H9 (cell line): ENCODE data around the gene MLYCD. TPM values are rescaled to one million over a fixed set of nuclear protein-coding genes. Genes with fewer than 3 reads are reported as not detected.

Experiments
- DNase-seq: peaks from one replicate; pipeline ENCODE4 v3.0.0-alpha.2; 2017
- H2AFZ ChIP-seq: one replicate; pipeline ENCODE4 v1.6.1; 2013; ENCODE audit warnings: mild to moderate bottlenecking, low read length, control low read depth, moderate library complexity
- H2AK5ac ChIP-seq: 2 replicates; pipeline ENCODE4 v1.6.1; 2013; ENCODE audit warnings: low read length, control low read depth, mixed read lengths; ENCODE audit not compliant: insufficient read length
- H2BK120ac ChIP-seq: one replicate; pipeline ENCODE4 v1.6.1; 2013; ENCODE audit warnings: low read depth, mild to moderate bottlenecking, low read length, control low read depth, inconsistent platforms; ENCODE audit not compliant: poor library complexity, severe bottlenecking
- H2BK12ac ChIP-seq: 2 replicates; pipeline ENCODE4 v1.6.1; 2013; ENCODE audit warnings: low read length, control low read depth, mixed read lengths, low read depth; ENCODE audit not compliant: insufficient read length
- H2BK15ac ChIP-seq: 2 replicates; pipeline ENCODE4 v1.6.1; 2013; ENCODE audit warnings: low read depth, low read length, control low read depth
- H2BK20ac ChIP-seq: one replicate; pipeline ENCODE4 v1.6.1; 2013; ENCODE audit warnings: low read depth, mild to moderate bottlenecking, low read length, control low read depth, inconsistent platforms; ENCODE audit not compliant: poor library complexity, severe bottlenecking
- H2BK5ac ChIP-seq: 2 replicates; pipeline ENCODE4 v1.6.1; 2013; ENCODE audit warnings: low read length, control low read depth, mixed read lengths; ENCODE audit not compliant: insufficient read length
- H3K14ac ChIP-seq: 2 replicates; pipeline ENCODE4 v1.6.1; 2013; ENCODE audit warnings: low read length, control low read depth; ENCODE audit not compliant: insufficient read depth
- H3K18ac ChIP-seq: 2 replicates; pipeline ENCODE4 v1.6.1; 2013; ENCODE audit warnings: low read depth, mild to moderate bottlenecking, mixed read lengths, low read length, control low read depth; ENCODE audit not compliant: insufficient read length
- H3K23ac ChIP-seq: 2 replicates; pipeline ENCODE4 v1.6.1; 2013; ENCODE audit warnings: low read length, control low read depth, mixed read lengths, low read depth; ENCODE audit not compliant: insufficient read length
- H3K23me2 ChIP-seq: 2 replicates; pipeline ENCODE4 v1.6.1; 2013; ENCODE audit warnings: low read depth, mild to moderate bottlenecking, mixed read lengths, low read length, control low read depth; ENCODE audit not compliant: insufficient read length, poor library complexity, severe bottlenecking
- H3K27ac ChIP-seq: 2 replicates; pipeline ENCODE4 v1.5.1; 2013; ENCODE audit warnings: low read length, control low read depth, mixed read lengths, low read depth; ENCODE audit not compliant: insufficient read length
- H3K27me3 ChIP-seq: 2 replicates; pipeline ENCODE4 v1.6.1; 2013; ENCODE audit warnings: low read length, control low read depth, inconsistent platforms; ENCODE audit not compliant: insufficient read depth
- H3K4ac ChIP-seq: 2 replicates; pipeline ENCODE4 v1.6.1; 2013; ENCODE audit warnings: low read depth, mild to moderate bottlenecking, control low read depth, inconsistent platforms, low read length, moderate library complexity
- H3K4me1 ChIP-seq: 2 replicates; pipeline ENCODE4 v1.6.1; 2013; ENCODE audit warnings: low read length, control low read depth, inconsistent platforms; ENCODE audit not compliant: insufficient read depth
- H3K4me2 ChIP-seq: 2 replicates; pipeline ENCODE4 v1.6.1; 2013; ENCODE audit warnings: low read length, control low read depth, mixed read lengths; ENCODE audit not compliant: insufficient read length, insufficient read depth
- H3K56ac ChIP-seq: 2 replicates; pipeline ENCODE4 v1.6.1; 2013; ENCODE audit warnings: low read depth, mild to moderate bottlenecking, mixed read lengths, low read length, control low read depth; ENCODE audit not compliant: insufficient read length
- H3K79me1 ChIP-seq: 2 replicates; pipeline ENCODE4 v1.6.1; 2013; ENCODE audit warnings: low read depth, mild to moderate bottlenecking, moderate library complexity, low read length, control low read depth, inconsistent platforms; ENCODE audit not compliant: insufficient read depth, poor library complexity, severe bottlenecking
- H3K79me2 ChIP-seq: 2 replicates; pipeline ENCODE4 v1.6.1; 2013; ENCODE audit warnings: low read length, control low read depth, inconsistent platforms; ENCODE audit not compliant: insufficient read depth
- H3K9ac ChIP-seq: 2 replicates; pipeline ENCODE4 v1.6.1; 2013; ENCODE audit warnings: low read length, control low read depth, mixed read lengths; ENCODE audit not compliant: insufficient read length; ENCODE audit errors: extremely low read depth
- H3K9me3 ChIP-seq: one replicate; pipeline ENCODE4 v1.6.1; 2013; ENCODE audit warnings: low read depth, low read length, inconsistent platforms; ENCODE audit not compliant: control insufficient read depth
- H3T11ph ChIP-seq: one replicate; pipeline ENCODE4 v1.6.1; 2013; ENCODE audit warnings: mild to moderate bottlenecking, low read length, control low read depth, inconsistent platforms
- H4K20me1 ChIP-seq: one replicate; pipeline ENCODE4 v1.6.1; 2013; ENCODE audit not compliant: control insufficient read depth, insufficient read length, insufficient read depth
- H4K5ac ChIP-seq: 2 replicates; pipeline ENCODE4 v1.6.1; 2013; ENCODE audit warnings: low read depth, mild to moderate bottlenecking, mixed read lengths, low read length, control low read depth; ENCODE audit not compliant: insufficient read length
- H4K8ac ChIP-seq: replicated peaks from 2 replicates; pipeline ENCODE4 v1.6.1; 2013; ENCODE audit warnings: low read length, control low read depth, mixed read lengths, low read depth; ENCODE audit not compliant: insufficient read length
- H4K91ac ChIP-seq: 2 replicates; pipeline ENCODE4 v1.6.1; 2013; ENCODE audit warnings: low read depth, mild to moderate bottlenecking, moderate library complexity, mixed read lengths, low read length, control low read depth; ENCODE audit not compliant: insufficient read length
- H3K27ac Mint-ChIP-seq, 3 experiments: 2 replicates in 2 of 3; 3 replicates in 1 of 3; pipeline ENCODE4 v1.8.0; 2020 to 2021; ENCODE audit warnings: mixed read lengths in 3 of 3, mild to moderate bottlenecking in 1 of 3, moderate library complexity in 1 of 3
- H3K27me3 Mint-ChIP-seq: 2 replicates; pipeline ENCODE4 v1.8.0; 2021; ENCODE audit warnings: low read depth, mild to moderate bottlenecking, moderate library complexity, mixed read lengths
- H3K36me3 Mint-ChIP-seq, 3 experiments: 2 replicates in 2 of 3; 3 replicates in 1 of 3; pipeline ENCODE4 v1.8.0; 2020 to 2021; ENCODE audit warnings: low read depth in 3 of 3, mixed read lengths in 3 of 3; ENCODE audit not compliant: insufficient read depth in 1 of 3
- H3K4me1 Mint-ChIP-seq, 2 experiments: 2 replicates each; pipeline ENCODE4 v1.8.0; 2020; ENCODE audit warnings: mixed read lengths in 2 of 2
- H3K4me3 Mint-ChIP-seq, 2 experiments: 2 replicates in 1 of 2; 3 replicates in 1 of 2; pipeline ENCODE4 v1.8.0; 2020 to 2021; ENCODE audit warnings: mild to moderate bottlenecking in 2 of 2, mixed read lengths in 2 of 2, moderate library complexity in 1 of 2
- H3K9me3 Mint-ChIP-seq, 2 experiments: 2 replicates in 1 of 2; 3 replicates in 1 of 2; pipeline ENCODE4 v1.8.0; 2020; ENCODE audit warnings: mild to moderate bottlenecking in 2 of 2, mixed read lengths in 2 of 2, moderate library complexity in 1 of 2
- WGBS: extraction: QIAGEN DNeasy Blood & Tissue Kit; methylation state at CpG from one replicate; pipeline ENCODE4 v1.1.7; 2013; ENCODE audit warnings: missing lambda C conversion rate, low lambda C conversion rate, mixed read lengths; ENCODE audit not compliant: insufficient read length; ENCODE audit errors: extremely low coverage; 5-methylcytosine and 5-hydroxymethylcytosine counted together
- total RNA-seq: library from RNA; stranded (reverse); gene quantifications from 2 replicates; pipeline ENCODE4 v1.2.1, GENCODE V29; 2021
- TF ChIP-seq, protein P1 (sequence below): fragments of 200-600 bp; sonication (generic); conservative IDR thresholded peaks from 3 replicates; pipeline ENCODE4 v1.8.0; 2021; ENCODE audit warnings: antibody characterized with exemption, mild to moderate bottlenecking

MLYCD gene
- total RNA-seq, 1 experiment from 2014 or later = 7.1 TPM

DNA sequence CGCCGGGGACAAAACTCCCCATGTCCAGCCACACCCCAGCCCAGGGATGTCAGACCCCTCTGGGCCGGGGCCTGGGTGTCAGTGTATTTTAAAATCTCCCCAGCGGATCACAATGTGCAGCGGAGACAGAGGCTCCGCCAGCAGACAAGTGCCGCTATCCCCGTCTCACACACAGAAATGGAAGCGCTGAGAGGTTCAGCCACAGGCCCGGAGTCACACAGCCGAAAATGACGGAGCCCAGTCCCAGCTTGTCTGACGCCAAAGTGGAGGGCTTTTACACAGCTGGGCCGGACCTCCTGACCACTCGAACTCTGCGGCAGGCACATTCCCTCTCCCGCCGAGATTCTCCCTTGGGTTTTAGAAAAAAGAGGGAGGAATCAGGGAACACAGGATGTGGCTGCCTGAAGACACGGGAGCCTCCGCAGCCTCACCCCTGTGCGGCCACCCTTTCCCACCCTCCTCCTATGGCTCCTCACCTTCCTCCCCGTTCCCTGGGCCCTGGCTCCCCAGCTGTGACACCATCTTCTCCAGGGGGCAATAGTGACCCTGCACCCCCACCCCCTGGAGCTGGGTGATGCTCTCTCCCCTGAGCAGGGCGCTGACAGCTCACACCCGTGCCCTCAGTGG lies 47.4 kb downstream of the MLYCD start:
- Histone ChIP-seq H4K8ac (no peak overlapping the region), H2AK5ac (no peak overlapping the region), H3K27ac (no peak overlapping the region), H3K9ac (no peak overlapping the region), H2BK120ac (no peak overlapping the region), H2BK5ac (no peak overlapping the region), H3K79me1 (no peaks in the 10 kb centered on the region), H3K14ac (no peak overlapping the region), H3K27me3 (no peaks in the 10 kb centered on the region), H2BK15ac (no peak overlapping the region), H2BK12ac (no peak overlapping the region), H3K4ac (no peak overlapping the region), H4K5ac (no peak overlapping the region), H4K20me1 (no peaks in the 10 kb centered on the region), H2BK20ac (no peak overlapping the region), H3K9me3 (no peaks in the 10 kb centered on the region), H3K23ac (no peak overlapping the region), H2AFZ (no peak overlapping the region), H4K91ac (no peak overlapping the region), H3K18ac (no peak overlapping the region), H3K23me2 (no peaks in the 10 kb centered on the region), H3K56ac (no peak overlapping the region), H3K79me2 (no peaks in the 10 kb centered on the region), H3T11ph (no peak overlapping the region), H3K4me1 (no peaks in the 10 kb centered on the region), H3K4me2 (no peak overlapping the region)
- 0 out of 4 replicates have a peak, but pooled peaks cover 0 to 5% of the 10 kb centered on the region in 2 experiments for H3K4me1 Mint-ChIP-seq
- H3K27me3 Mint-ChIP-seq = no peaks in the 10 kb centered on the region; the same call in none of the 2 replicates
- no CpG with 5 or more reads among the region's 24 CpGs for whole genome bisulfite sequencing
- H3K4me3 Mint-ChIP-seq = no peak overlapping the region
- no peaks in the 10 kb centered on the region; a peak in 2 of 5 replicates for H3K9me3 Mint-ChIP-seq
- H3K36me3 Mint-ChIP-seq = no peaks in the 10 kb centered on the region
- H3K27ac Mint-ChIP-seq = peak overlapping the region in 1 of 3 experiments; percentile 21; a peak in 1 of 7 replicates
- no peak for DNase-seq
- TF ChIP-seq, protein P1, sequence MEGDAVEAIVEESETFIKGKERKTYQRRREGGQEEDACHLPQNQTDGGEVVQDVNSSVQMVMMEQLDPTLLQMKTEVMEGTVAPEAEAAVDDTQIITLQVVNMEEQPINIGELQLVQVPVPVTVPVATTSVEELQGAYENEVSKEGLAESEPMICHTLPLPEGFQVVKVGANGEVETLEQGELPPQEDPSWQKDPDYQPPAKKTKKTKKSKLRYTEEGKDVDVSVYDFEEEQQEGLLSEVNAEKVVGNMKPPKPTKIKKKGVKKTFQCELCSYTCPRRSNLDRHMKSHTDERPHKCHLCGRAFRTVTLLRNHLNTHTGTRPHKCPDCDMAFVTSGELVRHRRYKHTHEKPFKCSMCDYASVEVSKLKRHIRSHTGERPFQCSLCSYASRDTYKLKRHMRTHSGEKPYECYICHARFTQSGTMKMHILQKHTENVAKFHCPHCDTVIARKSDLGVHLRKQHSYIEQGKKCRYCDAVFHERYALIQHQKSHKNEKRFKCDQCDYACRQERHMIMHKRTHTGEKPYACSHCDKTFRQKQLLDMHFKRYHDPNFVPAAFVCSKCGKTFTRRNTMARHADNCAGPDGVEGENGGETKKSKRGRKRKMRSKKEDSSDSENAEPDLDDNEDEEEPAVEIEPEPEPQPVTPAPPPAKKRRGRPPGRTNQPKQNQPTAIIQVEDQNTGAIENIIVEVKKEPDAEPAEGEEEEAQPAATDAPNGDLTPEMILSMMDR = no peak
